ENCODE measurements around the gene PAQR3. TPM values are rescaled to one million over a fixed set of nuclear protein-coding genes. Genes with fewer than 3 reads are reported as not detected.

Gene PAQR3
- total and polyA plus RNA-seq, 2 experiments from 2014 or later, result 13.1 to 19.2 TPM

GRCh38 chr4:78901882-78902281, 37.4 kb downstream of the PAQR3 start:
- Histone ChIP-seq H3K79me2 (ENCODE audit: insufficient read depth) (no peaks in the 10 kb centered on the region), H3K4me3 (no peak overlapping the region), H3K9me3 (ENCODE audit: low read depth) (no peaks in the 10 kb centered on the region), H3K36me3 (ENCODE audit: low read depth) (no peaks in the 10 kb centered on the region), H3K9ac (no peak overlapping the region), H4K20me1 (ENCODE audit: insufficient read depth) (peaks cover 4% of the 10 kb centered on the region; the same call in 1 of the 2 replicates), H3F3A (ENCODE audit: insufficient read depth) (peaks cover 20% of the 10 kb centered on the region), H3K4me1 (ENCODE audit: insufficient read depth) (no peaks in the 10 kb centered on the region), H2AFZ (no peak overlapping the region), H3K27me3 (replicated peaks; ENCODE audit: insufficient read depth) (no peaks in the 10 kb centered on the region), H3K27ac (no peak overlapping the region), H3K9me2 (ENCODE audit: insufficient read depth) (no peaks in the 10 kb centered on the region), H3K4me2 (ENCODE audit: unreplicated experiment) (no peak overlapping the region)
- TF ChIP-seq EZH2 (IDR thresholded peaks at IDR 0.05; ENCODE audit: insufficient read depth, poor library complexity, severe bottlenecking), result no peak
- TF ChIP-seq EZH2phosphoT487 (IDR thresholded peaks at IDR 0.05; ENCODE audit: insufficient read depth, low read depth), result no peak
- in situ Hi-C loops (cut with MboI), result no loop called here
- 98% methylated on average over 2 of the region's 2 CpGs for WGBS, 2 experiments (ENCODE audit: low coverage in 1 of 2, low lambda C conversion rate in 2 of 2, missing lambda C conversion rate in 2 of 2)
- no peak for DNase-seq

DNA sequence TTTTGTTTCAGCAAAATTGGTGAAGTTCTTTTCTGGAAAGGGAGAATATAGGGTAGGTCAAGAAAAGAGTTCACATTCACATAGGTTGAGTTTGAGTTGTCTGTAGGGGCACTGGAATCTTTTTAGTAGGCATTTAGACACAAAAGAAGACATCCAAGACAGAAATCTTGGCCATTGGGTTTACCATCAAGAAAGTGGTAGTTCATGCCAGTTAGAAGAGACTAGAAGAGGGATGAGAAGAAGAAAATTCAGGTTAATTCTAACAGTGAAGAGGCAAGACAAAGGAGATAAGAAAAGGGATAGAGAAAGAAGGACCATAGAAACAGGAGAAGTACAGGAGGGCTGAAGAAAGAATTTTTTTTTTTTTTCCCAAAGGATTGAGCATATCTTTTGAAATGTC, 39.9 kb downstream of the PAQR3 start:
- no peak overlapping the region for H3K4me2 ChIP-seq (ENCODE audit: unreplicated experiment)
- H3K9ac ChIP-seq, result no peak overlapping the region
- peaks cover 18% of the 10 kb centered on the region for H3F3A ChIP-seq (ENCODE audit: insufficient read depth)
- H4K20me1 ChIP-seq (ENCODE audit: insufficient read depth), result peaks cover 4% of the 10 kb centered on the region; the same call in 1 of the 2 replicates
- no peaks in the 10 kb centered on the region for H3K27me3 ChIP-seq (replicated peaks; ENCODE audit: insufficient read depth)
- H3K9me3 ChIP-seq (ENCODE audit: low read depth), result no peaks in the 10 kb centered on the region
- H3K4me1 ChIP-seq (ENCODE audit: insufficient read depth), result no peaks in the 10 kb centered on the region
- DNase-seq, result no peak
- H3K27ac ChIP-seq, result no peak overlapping the region
- no peak overlapping the region for H3K4me3 ChIP-seq
- no peak for TF ChIP-seq EZH2 (IDR thresholded peaks at IDR 0.05; ENCODE audit: insufficient read depth, poor library complexity, severe bottlenecking)
- TF ChIP-seq EZH2phosphoT487 (IDR thresholded peaks at IDR 0.05; ENCODE audit: insufficient read depth, low read depth), result no peak
- H3K36me3 ChIP-seq (ENCODE audit: low read depth), result peaks cover 12% of the 10 kb centered on the region; the same call in 1 of the 2 replicates
- H3K9me2 ChIP-seq (ENCODE audit: insufficient read depth), result no peaks in the 10 kb centered on the region
- no peak overlapping the region for H2AFZ ChIP-seq
- no peaks in the 10 kb centered on the region for H3K79me2 ChIP-seq (ENCODE audit: insufficient read depth)
- in situ Hi-C loops (cut with MboI), result no loop called here

GRCh38 chr4:78889955-78890354, 49.3 kb downstream of the PAQR3 start:
- Histone ChIP-seq H3K9ac (no peak overlapping the region), H3K9me3 (ENCODE audit: low read depth) (no peaks in the 10 kb centered on the region), H3K27me3 (replicated peaks; ENCODE audit: insufficient read depth) (no peaks in the 10 kb centered on the region), H3K79me2 (ENCODE audit: insufficient read depth) (no peaks in the 10 kb centered on the region), H3K9me2 (ENCODE audit: insufficient read depth) (no peaks in the 10 kb centered on the region), H4K20me1 (ENCODE audit: insufficient read depth) (no peaks in the 10 kb centered on the region), H3F3A (ENCODE audit: insufficient read depth) (0 out of 2 replicates have a peak, but pooled peaks cover 10% of the 10 kb centered on the region), H3K4me2 (ENCODE audit: unreplicated experiment) (no peak overlapping the region), H3K4me3 (no peak overlapping the region), H3K4me1 (ENCODE audit: insufficient read depth) (peaks cover 10% of the 10 kb centered on the region; the same call in 1 of the 2 replicates), H3K36me3 (ENCODE audit: low read depth) (peaks cover 40% of the 10 kb centered on the region), H2AFZ (no peak overlapping the region), H3K27ac (no peak overlapping the region)
- DNase-seq, result no peak
- no peak for TF ChIP-seq EZH2phosphoT487 (IDR thresholded peaks at IDR 0.05; ENCODE audit: insufficient read depth, low read depth)
- no peak for TF ChIP-seq EZH2 (IDR thresholded peaks at IDR 0.05; ENCODE audit: insufficient read depth, poor library complexity, severe bottlenecking)
- in situ Hi-C loops (cut with MboI), result no loop called here

DNA sequence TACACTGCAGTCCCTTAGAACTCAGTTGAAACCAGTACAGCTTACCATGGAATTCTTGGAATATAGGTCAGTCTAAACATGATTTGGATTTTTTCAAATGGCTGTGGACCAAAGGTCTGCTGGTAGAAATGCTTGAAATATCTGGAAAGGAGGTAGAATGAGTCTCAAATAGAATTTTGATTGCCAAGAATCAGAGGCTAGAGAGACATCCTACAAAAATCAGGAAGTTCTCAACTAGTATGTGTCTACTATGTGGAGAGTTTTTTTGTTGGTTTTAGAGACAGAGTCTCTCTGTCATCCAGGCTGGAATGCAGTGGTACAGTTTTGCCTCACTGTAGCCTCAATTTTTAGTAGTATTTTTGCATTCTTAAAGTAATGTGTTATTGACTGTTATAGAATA, 53.6 kb downstream of the PAQR3 start:
- Histone ChIP-seq H3F3A (ENCODE audit: insufficient read depth) (0 out of 2 replicates have a peak, but pooled peaks cover 12% of the 10 kb centered on the region), H3K4me3 (no peak overlapping the region), H3K36me3 (ENCODE audit: low read depth) (peaks cover 27% of the 10 kb centered on the region), H2AFZ (no peak overlapping the region), H3K79me2 (ENCODE audit: insufficient read depth) (no peaks in the 10 kb centered on the region), H3K27ac (no peak overlapping the region; the same call in 1 of the 2 replicates), H3K27me3 (replicated peaks; ENCODE audit: insufficient read depth) (no peaks in the 10 kb centered on the region), H3K9me3 (ENCODE audit: low read depth) (no peaks in the 10 kb centered on the region), H3K4me2 (ENCODE audit: unreplicated experiment) (no peak overlapping the region), H3K4me1 (ENCODE audit: insufficient read depth) (peaks cover 12% of the 10 kb centered on the region; the same call in 1 of the 2 replicates), H3K9me2 (ENCODE audit: insufficient read depth) (no peaks in the 10 kb centered on the region), H3K9ac (no peak overlapping the region), H4K20me1 (ENCODE audit: insufficient read depth) (no peaks in the 10 kb centered on the region)
- DNase-seq, result peak; percentile 45
- in situ Hi-C loops (cut with MboI), result no loop called here
- no peak for TF ChIP-seq EZH2 (IDR thresholded peaks at IDR 0.05; ENCODE audit: insufficient read depth, poor library complexity, severe bottlenecking)
- no peak for TF ChIP-seq EZH2phosphoT487 (IDR thresholded peaks at IDR 0.05; ENCODE audit: insufficient read depth, low read depth)

DNA sequence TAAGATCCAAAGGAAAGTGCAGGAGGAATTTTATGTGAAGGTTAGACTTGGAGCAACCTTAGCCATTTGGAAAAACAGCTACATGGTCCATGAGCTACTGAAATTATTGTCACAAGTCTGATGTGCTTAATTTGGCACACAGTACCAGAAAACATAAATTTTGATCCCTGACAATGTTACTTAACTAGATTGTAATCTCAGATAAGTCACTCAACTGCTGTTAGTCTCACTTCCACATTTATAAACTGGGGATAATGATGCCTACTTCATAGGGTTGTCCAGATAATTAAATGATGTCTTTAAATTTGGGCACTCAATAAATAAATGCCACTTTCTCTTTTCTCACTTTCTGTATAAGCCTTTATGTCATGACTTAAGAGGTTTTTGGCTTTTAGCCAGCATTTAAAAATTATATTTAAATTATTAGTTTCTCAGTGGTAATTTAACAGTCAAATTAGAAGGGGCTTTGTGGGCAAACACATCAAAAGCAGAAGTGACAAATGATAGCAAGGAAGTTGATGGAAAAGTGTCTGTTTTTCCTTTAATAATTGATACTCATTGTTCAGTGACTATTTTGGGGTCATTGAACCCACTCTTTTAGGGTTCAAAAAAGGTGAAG, 58.3 kb downstream of the PAQR3 start:
- H3K4me2 ChIP-seq (ENCODE audit: unreplicated experiment), result no peak overlapping the region
- H4K20me1 ChIP-seq (ENCODE audit: insufficient read depth), result no peaks in the 10 kb centered on the region
- DNase-seq, result no peak
- peaks cover 18% of the 10 kb centered on the region; the same call in 1 of the 2 replicates for H3K4me1 ChIP-seq (ENCODE audit: insufficient read depth)
- in situ Hi-C loops (cut with MboI), result no loop called here
- no peak overlapping the region for H2AFZ ChIP-seq
- peaks cover 25% of the 10 kb centered on the region for H3K36me3 ChIP-seq (ENCODE audit: low read depth)
- no peaks in the 10 kb centered on the region for H3K9me3 ChIP-seq (ENCODE audit: low read depth)
- no peak overlapping the region for H3K9ac ChIP-seq
- no peaks in the 10 kb centered on the region for H3K9me2 ChIP-seq (ENCODE audit: insufficient read depth)
- no peak overlapping the region for H3K4me3 ChIP-seq
- TF ChIP-seq EZH2 (IDR thresholded peaks at IDR 0.05; ENCODE audit: insufficient read depth, poor library complexity, severe bottlenecking) (no peak), EZH2phosphoT487 (IDR thresholded peaks at IDR 0.05; ENCODE audit: insufficient read depth, low read depth) (no peak)
- H3F3A ChIP-seq (ENCODE audit: insufficient read depth), result 0 out of 2 replicates have a peak, but pooled peaks cover 12% of the 10 kb centered on the region
- H3K79me2 ChIP-seq (ENCODE audit: insufficient read depth), result no peaks in the 10 kb centered on the region; the same call in 1 of the 2 replicates
- H3K27me3 ChIP-seq (replicated peaks; ENCODE audit: insufficient read depth), result no peaks in the 10 kb centered on the region
- H3K27ac ChIP-seq, result no peak overlapping the region

Data from GM23248 (cell line).